Smooth muscle cell (in vitro differentiated cells): ENCODE results near the gene SLC25A27. TPM values are rescaled to one million over a fixed set of nuclear protein-coding genes. Genes with fewer than 3 reads are reported as not detected.

Experiments
- DNase-seq: peaks from one replicate; lab custom pipeline; 2025; ENCODE audit not compliant: unreplicated experiment; lab: John Stamatoyannopoulos, UW
- H2AFZ ChIP-seq: fragments of 200-600 bp; sonication (generic); 2 replicates; pipeline ENCODE4 v1.6.0; 2016; ENCODE audit warnings: antibody characterized with exemption, low read depth, mild to moderate bottlenecking
- H3F3A ChIP-seq: fragments of 200-600 bp; sonication (generic); 2 replicates; pipeline ENCODE4 v1.6.0; 2017; ENCODE audit warnings: antibody characterized with exemption, low read depth
- H3K27ac ChIP-seq: fragments of 200-600 bp; sonication (generic); 2 replicates; pipeline ENCODE4 v1.5.1; 2016; ENCODE audit warnings: low read depth, mild to moderate bottlenecking
- H3K27me3 ChIP-seq: fragments of 200-600 bp; sonication (generic); 2 replicates; pipeline ENCODE4 v1.6.1; 2016; ENCODE audit warnings: low read depth, mild to moderate bottlenecking
- H3K36me3 ChIP-seq: fragments of 200-600 bp; sonication (generic); 2 replicates; pipeline ENCODE4 v1.5.1; 2016; ENCODE audit warnings: low read depth
- H3K4me1 ChIP-seq: fragments of 200-600 bp; sonication (generic); 2 replicates; pipeline ENCODE4 v1.5.1; 2016; ENCODE audit warnings: low read depth
- H3K4me2 ChIP-seq: fragments of 200-600 bp; sonication (generic); 2 replicates; pipeline ENCODE4 v1.6.0; 2016; ENCODE audit warnings: mild to moderate bottlenecking
- H3K4me3 ChIP-seq: fragments of 200-600 bp; sonication (generic); 2 replicates; pipeline ENCODE4 v1.5.1; 2016; ENCODE audit warnings: mild to moderate bottlenecking
- H3K79me2 ChIP-seq: fragments of 200-600 bp; sonication (generic); 2 replicates; pipeline ENCODE4 v1.6.0; 2016; ENCODE audit warnings: low read depth, mild to moderate bottlenecking
- H3K9ac ChIP-seq: fragments of 200-600 bp; sonication (generic); 2 replicates; pipeline ENCODE4 v1.6.0; 2016; ENCODE audit warnings: low read depth
- H3K9me3 ChIP-seq: fragments of 200-600 bp; sonication (generic); replicated peaks from 2 replicates; pipeline ENCODE4 v1.5.1; 2016; ENCODE audit warnings: low read depth
- H4K20me1 ChIP-seq: fragments of 200-600 bp; sonication (generic); 2 replicates; pipeline ENCODE4 v1.6.0; 2016; ENCODE audit warnings: low read depth
- WGBS: methylation state at CpG from one replicate; pipeline ENCODE4 v1.1.7; 2016; ENCODE audit warnings: low lambda C conversion rate; 5-methylcytosine and 5-hydroxymethylcytosine counted together
- polyA plus RNA-seq: library from polyadenylated mRNA; unstranded; fragments of >200 nt; fragmentation: Nextera tagmentation; extraction: Ambion mirVana; gene quantifications from 2 replicates; pipeline ENCODE4 v1.2.1, GENCODE V29; 2016
- total RNA-seq: library from RNA; depleted of rRNA; stranded (reverse); fragments of >200 nt; gene quantifications from 2 replicates; pipeline ENCODE4 v1.2.3, GENCODE V29; 2014
- TF ChIP-seq, protein P1 (sequence below): fragments of 200-600 bp; sonication (generic); IDR thresholded peaks from 2 replicates; pipeline ENCODE4 v1.5.1; 2017; ENCODE audit warnings: borderline replicate concordance, mild to moderate bottlenecking, antibody characterized with exemption; ENCODE audit not compliant: insufficient read depth, poor library complexity, severe bottlenecking

Gene SLC25A27
- total and polyA plus RNA-seq, 2 experiments from 2014 or later = 0.22 to 3.7 TPM

DNA sequence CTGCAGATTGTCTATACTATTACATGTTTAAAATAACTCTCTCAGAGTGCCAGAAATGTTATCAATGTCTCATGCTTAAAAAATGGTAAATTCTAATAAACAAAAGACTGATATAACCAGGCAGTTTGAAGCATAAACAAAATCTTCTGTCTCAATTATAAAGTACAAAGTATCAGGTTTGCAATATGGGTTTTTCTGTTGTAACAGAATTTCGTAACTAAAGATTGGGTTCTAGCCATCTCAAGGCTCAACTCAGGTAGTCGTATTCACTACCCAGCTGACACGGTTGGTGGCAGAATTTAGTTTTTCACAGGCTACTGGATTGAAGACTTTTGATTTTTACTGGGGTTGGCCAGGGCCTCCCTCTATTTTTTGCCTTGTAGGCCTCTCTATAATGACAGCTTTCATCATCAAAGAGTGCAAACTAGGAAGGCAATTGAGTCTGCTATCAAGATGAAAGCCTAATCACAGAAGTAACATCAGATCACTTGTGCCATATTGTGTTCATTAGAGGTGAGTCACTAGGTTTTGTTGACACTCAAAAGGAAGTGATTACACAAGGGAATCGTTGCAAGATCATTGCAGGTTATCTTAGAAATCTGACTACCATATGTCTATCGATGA lies 3.8 kb upstream of the SLC25A27 start:
- no peak overlapping the region for H3K4me2 ChIP-seq
- H4K20me1 ChIP-seq = no peaks in the 10 kb centered on the region
- no peak for DNase-seq
- H3K27me3 ChIP-seq = peaks cover 6% of the 10 kb centered on the region
- H3K4me1 ChIP-seq = no peaks in the 10 kb centered on the region
- TF ChIP-seq, protein P1, sequence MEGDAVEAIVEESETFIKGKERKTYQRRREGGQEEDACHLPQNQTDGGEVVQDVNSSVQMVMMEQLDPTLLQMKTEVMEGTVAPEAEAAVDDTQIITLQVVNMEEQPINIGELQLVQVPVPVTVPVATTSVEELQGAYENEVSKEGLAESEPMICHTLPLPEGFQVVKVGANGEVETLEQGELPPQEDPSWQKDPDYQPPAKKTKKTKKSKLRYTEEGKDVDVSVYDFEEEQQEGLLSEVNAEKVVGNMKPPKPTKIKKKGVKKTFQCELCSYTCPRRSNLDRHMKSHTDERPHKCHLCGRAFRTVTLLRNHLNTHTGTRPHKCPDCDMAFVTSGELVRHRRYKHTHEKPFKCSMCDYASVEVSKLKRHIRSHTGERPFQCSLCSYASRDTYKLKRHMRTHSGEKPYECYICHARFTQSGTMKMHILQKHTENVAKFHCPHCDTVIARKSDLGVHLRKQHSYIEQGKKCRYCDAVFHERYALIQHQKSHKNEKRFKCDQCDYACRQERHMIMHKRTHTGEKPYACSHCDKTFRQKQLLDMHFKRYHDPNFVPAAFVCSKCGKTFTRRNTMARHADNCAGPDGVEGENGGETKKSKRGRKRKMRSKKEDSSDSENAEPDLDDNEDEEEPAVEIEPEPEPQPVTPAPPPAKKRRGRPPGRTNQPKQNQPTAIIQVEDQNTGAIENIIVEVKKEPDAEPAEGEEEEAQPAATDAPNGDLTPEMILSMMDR = no peak
- H3F3A ChIP-seq = no peaks in the 10 kb centered on the region
- no peak overlapping the region for H3K27ac ChIP-seq
- H3K79me2 ChIP-seq = no peaks in the 10 kb centered on the region
- no peaks in the 10 kb centered on the region for H3K9me3 ChIP-seq
- no peaks in the 10 kb centered on the region for H3K36me3 ChIP-seq
- 78% methylated on average over 5 of the region's 5 CpGs for WGBS
- H3K4me3 ChIP-seq = no peak overlapping the region
- no peak overlapping the region for H2AFZ ChIP-seq
- no peak overlapping the region for H3K9ac ChIP-seq

DNA sequence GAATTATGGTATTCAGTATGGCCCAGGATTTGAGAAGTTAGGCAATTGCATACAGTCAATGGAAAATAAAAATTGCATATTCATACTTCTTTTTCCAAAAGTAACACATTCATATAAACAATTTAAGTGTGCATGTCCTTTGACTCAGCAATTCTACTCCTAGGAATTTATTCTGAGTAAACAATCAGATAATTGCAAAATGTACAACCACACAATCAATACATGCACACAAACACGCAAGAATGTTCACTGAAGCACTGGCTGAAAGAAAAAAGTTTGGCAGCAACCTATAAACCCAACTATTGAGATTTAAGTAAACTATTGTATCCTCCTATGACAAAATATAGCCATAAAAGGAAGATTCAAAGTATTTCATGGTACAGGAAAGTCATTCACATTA lies 1.8 kb upstream of the SLC25A27 start:
- TF ChIP-seq, protein P1 = no peak
- no peak overlapping the region for H2AFZ ChIP-seq

GRCh38 chr6:46651816-46652215 lies 959 bp upstream of the SLC25A27 start:
- peaks cover 19% of the 10 kb centered on the region for H3K27me3 ChIP-seq
- H3K36me3 ChIP-seq = no peaks in the 10 kb centered on the region
- H3K79me2 ChIP-seq = no peaks in the 10 kb centered on the region
- peak overlapping the region; percentile 81 for H2AFZ ChIP-seq
- TF ChIP-seq, protein P1 = no peak
- no peaks in the 10 kb centered on the region for H3F3A ChIP-seq
- no peaks in the 10 kb centered on the region for H3K4me1 ChIP-seq
- H3K9me3 ChIP-seq = no peaks in the 10 kb centered on the region
- H3K4me2 ChIP-seq = peak overlapping the region; percentile 83
- no peak for DNase-seq
- peak overlapping the region; percentile 79 for H3K4me3 ChIP-seq
- 45% methylated on average over 8 of the region's 8 CpGs for WGBS
- H4K20me1 ChIP-seq = no peaks in the 10 kb centered on the region
- no peak overlapping the region for H3K9ac ChIP-seq
- no peak overlapping the region for H3K27ac ChIP-seq

More for the DNA sequence above, 1.8 kb upstream of the SLC25A27 start:
- DNase-seq = no peak
- Histone ChIP-seq H3K27ac (no peak overlapping the region), H3K27me3 (peaks cover 19% of the 10 kb centered on the region), H4K20me1 (no peaks in the 10 kb centered on the region), H3K36me3 (no peaks in the 10 kb centered on the region), H3K79me2 (no peaks in the 10 kb centered on the region), H3K9me3 (no peaks in the 10 kb centered on the region), H3K9ac (no peak overlapping the region), H3F3A (no peaks in the 10 kb centered on the region), H3K4me1 (no peaks in the 10 kb centered on the region), H3K4me3 (peak overlapping the region; percentile 79), H3K4me2 (peak overlapping the region; percentile 83)
- WGBS = 92% methylated on average over 1 of the region's 1 CpG

DNA sequence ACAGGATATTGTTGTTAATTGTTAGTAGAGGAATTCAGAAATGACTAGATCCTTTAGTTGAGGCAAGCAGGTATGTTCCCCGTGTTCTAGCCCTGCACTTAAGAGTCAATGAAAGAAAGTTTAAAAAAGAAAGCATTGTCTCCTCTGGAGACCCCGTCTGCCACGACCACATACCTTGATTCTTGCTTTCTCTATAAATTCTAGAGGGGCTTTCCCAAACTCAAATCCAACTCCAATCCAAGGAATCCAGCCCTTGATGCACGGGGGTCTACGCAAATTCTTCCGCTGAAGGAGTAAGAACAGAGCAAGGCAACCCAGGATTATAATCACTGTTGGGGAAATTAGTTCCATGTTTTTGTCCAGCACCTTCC lies 558 bp upstream of the SLC25A27 start:
- Histone ChIP-seq H3K4me3 (peak overlapping the region; percentile 79), H3K4me2 (peak overlapping the region; percentile 83), H3K27ac (no peak overlapping the region), H3K79me2 (no peaks in the 10 kb centered on the region), H3K36me3 (no peaks in the 10 kb centered on the region), H3K9me3 (no peaks in the 10 kb centered on the region), H3K4me1 (no peaks in the 10 kb centered on the region), H2AFZ (peak overlapping the region; percentile 81), H3K9ac (no peak overlapping the region), H4K20me1 (no peaks in the 10 kb centered on the region), H3K27me3 (peaks cover 19% of the 10 kb centered on the region), H3F3A (no peaks in the 10 kb centered on the region)
- TF ChIP-seq, protein P1 = no peak
- no peak for DNase-seq
- WGBS = 1% methylated on average over 6 of the region's 6 CpGs
